Thyroid gland (tissue), 4 donors: ENCODE measurements around the gene SEC14L5. TPM values are rescaled to one million over a fixed set of nuclear protein-coding genes. Genes with fewer than 3 reads are reported as not detected.

ENCODE experiments used
- DNase-seq, 2 donors: peaks; one replicate each; pipeline ENCODE4 v3.0.0-alpha.2; 2019
- H3K27ac ChIP-seq, 3 donors: fragments of 200-600 bp; sonication (generic); 1 replicate in 2 of 3; 2 replicates in 1 of 3; pipeline ENCODE4 v1.5.1; 2016 to 2019; ENCODE audit warnings: mild to moderate bottlenecking in 1 of 3, moderate library complexity in 1 of 3
- H3K27me3 ChIP-seq: fragments of 200-600 bp; sonication (generic); one replicate; pipeline ENCODE4 v1.5.1; 2019
- H3K36me3 ChIP-seq, 2 donors: fragments of 200-600 bp; sonication (generic); one replicate each; pipeline ENCODE4 v1.5.1; 2016 to 2019
- H3K4me1 ChIP-seq, 2 donors: fragments of 200-600 bp; sonication (generic); one replicate each; pipeline ENCODE4 v1.5.1; 2017 to 2019
- H3K4me3 ChIP-seq, 3 donors: fragments of 200-600 bp; sonication (generic); replicated peaks in 1 of 3; 1 replicate in 2 of 3; 2 replicates in 1 of 3; pipeline ENCODE4 v1.5.1; 2016; ENCODE audit warnings: mild to moderate bottlenecking in 1 of 3
- H3K9me3 ChIP-seq: fragments of 200-600 bp; sonication (generic); one replicate; pipeline ENCODE4 v1.5.1; 2017
- CTCF ChIP-seq, 6 experiments: fragments of 200-600 bp in 3 of 6; fragments of 450-650 bp in 3 of 6; sonication (generic) in 3 of 6; IDR thresholded peaks; one replicate each; pipeline ENCODE4 v1.5.1; 2016 to 2019; ENCODE audit warnings: antibody characterized with exemption in 6 of 6, mild to moderate bottlenecking in 2 of 6, inconsistent platforms in 1 of 6, moderate library complexity in 1 of 6
- POLR2A ChIP-seq, 2 donors: fragments of 450-650 bp; IDR thresholded peaks; one replicate each; pipeline ENCODE4 v1.6.1; 2017; ENCODE audit warnings: antibody characterized with exemption in 2 of 2, mild to moderate bottlenecking in 2 of 2, moderate library complexity in 1 of 2
- whole genome bisulfite sequencing, 2 donors: methylation state at CpG; one replicate each; pipeline ENCODE4 v1.1.5; 2017; 5-methylcytosine and 5-hydroxymethylcytosine counted together
- intact Hi-C: fragments of 100-400 bp; cut with DNase I; formaldehyde crosslinking; loops from one replicate; pipeline ENCODE4 v1.15.1; 2023
- total RNA-seq, 4 donors: library from RNA; depleted of rRNA; stranded (reverse); fragments of >200 nt; gene quantifications; one replicate each; pipeline ENCODE4 v1.2.3, GENCODE V29; 2016

Gene SEC14L5
- total RNA-seq, 4 donors from 2014 or later, result 0.11 to 0.33 (median 0.21) TPM

GRCh38 chr16:5012887-5013286, 54.8 kb downstream of the SEC14L5 start:
- Histone ChIP-seq H3K27ac (no peak overlapping the region), H3K27me3 (no peaks in the 10 kb centered on the region), H3K36me3 (no peaks in the 10 kb centered on the region), H3K4me3 (no peak overlapping the region), H3K4me1 (no peaks in the 10 kb centered on the region), H3K9me3 (no peaks in the 10 kb centered on the region)
- TF ChIP-seq CTCF (IDR thresholded peaks at IDR 0.05), result no peak
- no peak for TF ChIP-seq POLR2A (IDR thresholded peaks at IDR 0.05)
- intact Hi-C loops, result no loop called here
- WGBS, 2 donors, result 56 to 83% methylated on average over 6 of the region's 6 CpGs
- no peak for DNase-seq

- Histone ChIP-seq H3K9me3 (no peaks in the 10 kb centered on the region), H3K36me3 (no peaks in the 10 kb centered on the region), H3K4me3 (no peak overlapping the region), H3K4me1 (no peaks in the 10 kb centered on the region), H3K27me3 (no peaks in the 10 kb centered on the region), H3K27ac (no peak overlapping the region)
- WGBS, 2 donors, result 41 to 77% methylated on average over 4 of the region's 4 CpGs
- intact Hi-C loops, result no loop called here
- DNase-seq, result no peak
- TF ChIP-seq POLR2A (IDR thresholded peaks at IDR 0.05), result no peak
- TF ChIP-seq CTCF (IDR thresholded peaks at IDR 0.05), result no peak
Measured at GRCh38 chr16:5015351-5015750, 57.2 kb downstream of the SEC14L5 start.

- no peaks in the 10 kb centered on the region for H3K9me3 ChIP-seq
- no peaks in the 10 kb centered on the region for H3K27me3 ChIP-seq
- H3K36me3 ChIP-seq, result no peaks in the 10 kb centered on the region
- no peak overlapping the region for H3K27ac ChIP-seq
- DNase-seq, result no peak
- no peak overlapping the region for H3K4me3 ChIP-seq
- no peaks in the 10 kb centered on the region for H3K4me1 ChIP-seq
- WGBS, 2 donors, result 84 to 86% methylated on average over 4 of the region's 4 CpGs
- TF ChIP-seq CTCF (IDR thresholded peaks at IDR 0.05) (no peak), POLR2A (IDR thresholded peaks at IDR 0.05) (no peak)
- intact Hi-C loops, result no loop called here
Measured at GRCh38 chr16:5015887-5016286, 57.8 kb downstream of the SEC14L5 start.

- H3K36me3 ChIP-seq, result no peaks in the 10 kb centered on the region
- H3K4me3 ChIP-seq, result no peak overlapping the region
- 66 to 71% methylated on average over 6 of the region's 6 CpGs for WGBS, 2 donors
- intact Hi-C loops, result no loop called here
- no peaks in the 10 kb centered on the region for H3K27me3 ChIP-seq
- no peaks in the 10 kb centered on the region for H3K9me3 ChIP-seq
- no peak for DNase-seq
- no peak overlapping the region for H3K27ac ChIP-seq
- no peaks in the 10 kb centered on the region for H3K4me1 ChIP-seq
- no peak for TF ChIP-seq CTCF (IDR thresholded peaks at IDR 0.05)
Measured at GRCh38 chr16:5016967-5017677, 59.0 kb downstream of the SEC14L5 start.

GRCh38 chr16:5017678-5017969, 59.5 kb downstream of the SEC14L5 start:
- Histone ChIP-seq H3K4me1 (no peaks in the 10 kb centered on the region), H3K27me3 (no peaks in the 10 kb centered on the region), H3K9me3 (no peaks in the 10 kb centered on the region), H3K27ac (no peak overlapping the region), H3K4me3 (no peak overlapping the region), H3K36me3 (no peaks in the 10 kb centered on the region)
- intact Hi-C loops, result no loop called here
- WGBS, 2 donors, result 76 to 83% methylated on average over 5 of the region's 5 CpGs
- no peak for DNase-seq
- TF ChIP-seq CTCF (IDR thresholded peaks at IDR 0.05) (no peak), POLR2A (IDR thresholded peaks at IDR 0.05) (no peak)
